Mesenchymal stem cell (in vitro differentiated cells and primary cell): ENCODE measurements around the gene CELF4.

Experiments
- DNase-seq: peaks from one replicate; pipeline ENCODE4 v3.0.0-alpha.2; 2013
- H2AFZ ChIP-seq: one replicate; pipeline ENCODE4 v1.6.1; 2013; ENCODE audit warnings: low read depth, mild to moderate bottlenecking, control low read depth, inconsistent platforms, low read length, moderate library complexity
- H2AK5ac ChIP-seq: 2 replicates; pipeline ENCODE4 v1.6.1; 2013; ENCODE audit warnings: low read length, moderate library complexity, mild to moderate bottlenecking, inconsistent platforms; ENCODE audit not compliant: severe bottlenecking
- H2BK120ac ChIP-seq: one replicate; pipeline ENCODE4 v1.6.1; 2013; ENCODE audit warnings: low read depth, mild to moderate bottlenecking, inconsistent platforms, low read length, moderate library complexity
- H2BK12ac ChIP-seq, 2 experiments: one replicate each; pipeline ENCODE4 v1.6.1; 2013; ENCODE audit warnings: inconsistent platforms in 2 of 2, low read length in 2 of 2, mild to moderate bottlenecking in 2 of 2, moderate library complexity in 2 of 2, control low read depth in 1 of 2
- H2BK15ac ChIP-seq: one replicate; pipeline ENCODE4 v1.6.1; 2013; ENCODE audit warnings: mild to moderate bottlenecking, low read depth, inconsistent platforms; ENCODE audit not compliant: poor library complexity, severe bottlenecking
- H2BK5ac ChIP-seq: 2 replicates; pipeline ENCODE4 v1.6.1; 2013; ENCODE audit warnings: low read depth, mild to moderate bottlenecking, low read length, control low read depth, inconsistent platforms; ENCODE audit not compliant: poor library complexity, severe bottlenecking
- H3K14ac ChIP-seq, 2 experiments: one replicate each; pipeline ENCODE4 v1.6.1; 2013; ENCODE audit warnings: inconsistent platforms in 2 of 2, low read length in 2 of 2, control low read depth in 1 of 2, mild to moderate bottlenecking in 1 of 2, moderate library complexity in 1 of 2
- H3K18ac ChIP-seq, 2 experiments: one replicate each; pipeline ENCODE4 v1.6.1; 2013; ENCODE audit warnings: inconsistent platforms in 2 of 2, low read length in 2 of 2, control low read depth in 1 of 2, low read depth in 1 of 2, mild to moderate bottlenecking in 1 of 2
- H3K23ac ChIP-seq, 2 experiments: one replicate each; pipeline ENCODE4 v1.6.1; 2013; ENCODE audit warnings: inconsistent platforms in 2 of 2, low read length in 2 of 2, mild to moderate bottlenecking in 2 of 2, moderate library complexity in 2 of 2, control low read depth in 1 of 2
- H3K27ac ChIP-seq: 2 replicates; pipeline ENCODE4 v1.5.1; 2013; ENCODE audit warnings: mild to moderate bottlenecking, moderate library complexity, low read length, control low read depth, inconsistent platforms; ENCODE audit not compliant: poor library complexity, severe bottlenecking
- H3K27me3 ChIP-seq, 2 experiments: 2 replicates each; pipeline versions ENCODE4 v1.6.1 to v1.7.0; 2013; ENCODE audit warnings: low read length in 2 of 2, mild to moderate bottlenecking in 2 of 2, moderate library complexity in 2 of 2, control low read depth in 1 of 2, inconsistent platforms in 1 of 2; ENCODE audit not compliant: control insufficient read depth in 1 of 2, insufficient read depth in 1 of 2
- H3K36me3 ChIP-seq, 2 experiments: 2 replicates each; pipeline versions ENCODE4 v1.6.1 to v1.7.0; 2013; ENCODE audit warnings: low read length in 2 of 2, control low read depth in 1 of 2, inconsistent platforms in 1 of 2, low read depth in 1 of 2, mild to moderate bottlenecking in 1 of 2; ENCODE audit not compliant: insufficient read depth in 2 of 2, control insufficient read depth in 1 of 2
- H3K4ac ChIP-seq, 2 experiments: one replicate each; pipeline ENCODE4 v1.6.1; 2013; ENCODE audit warnings: inconsistent platforms in 2 of 2, low read length in 2 of 2, mild to moderate bottlenecking in 2 of 2, moderate library complexity in 2 of 2, control low read depth in 1 of 2, low read depth in 1 of 2
- H3K4me1 ChIP-seq: 2 replicates; pipeline ENCODE4 v1.6.1; 2013; ENCODE audit warnings: low read depth, low read length, control low read depth; ENCODE audit not compliant: control insufficient read depth, insufficient read depth
- H3K4me2 ChIP-seq: 2 replicates; pipeline ENCODE4 v1.6.1; 2013; ENCODE audit warnings: low read length, mild to moderate bottlenecking, inconsistent platforms; ENCODE audit not compliant: poor library complexity, severe bottlenecking
- H3K4me3 ChIP-seq, 2 experiments: 2 replicates each; pipeline versions ENCODE4 v1.5.1 to v1.7.0; 2013; ENCODE audit warnings: low read length in 2 of 2, mild to moderate bottlenecking in 2 of 2, control low read depth in 1 of 2, low read depth in 1 of 2; ENCODE audit not compliant: insufficient read depth in 1 of 2
- H3K79me1 ChIP-seq: replicated peaks from 2 replicates; pipeline ENCODE4 v1.6.1; 2013; ENCODE audit warnings: mild to moderate bottlenecking, control low read depth, low read length, inconsistent platforms; ENCODE audit not compliant: poor library complexity, severe bottlenecking
- H3K9ac ChIP-seq: 2 replicates; pipeline ENCODE4 v1.7.0; 2013; ENCODE audit warnings: mild to moderate bottlenecking, low read length, moderate library complexity
- H3K9me3 ChIP-seq: 2 replicates; pipeline ENCODE4 v1.7.0; 2013; ENCODE audit warnings: mild to moderate bottlenecking, low read length; ENCODE audit not compliant: control insufficient read depth
- H4K8ac ChIP-seq: one replicate; pipeline ENCODE4 v1.6.1; 2013; ENCODE audit warnings: inconsistent platforms, mild to moderate bottlenecking, low read length, moderate library complexity
- H4K91ac ChIP-seq: one replicate; pipeline ENCODE4 v1.6.1; 2013; ENCODE audit warnings: mild to moderate bottlenecking, low read length, inconsistent platforms
- WGBS: methylation state at CpG from one replicate; pipeline ENCODE4 v1.1.7; 2013; ENCODE audit warnings: mixed read lengths; 5-methylcytosine and 5-hydroxymethylcytosine counted together

CELF4 gene

DNA sequence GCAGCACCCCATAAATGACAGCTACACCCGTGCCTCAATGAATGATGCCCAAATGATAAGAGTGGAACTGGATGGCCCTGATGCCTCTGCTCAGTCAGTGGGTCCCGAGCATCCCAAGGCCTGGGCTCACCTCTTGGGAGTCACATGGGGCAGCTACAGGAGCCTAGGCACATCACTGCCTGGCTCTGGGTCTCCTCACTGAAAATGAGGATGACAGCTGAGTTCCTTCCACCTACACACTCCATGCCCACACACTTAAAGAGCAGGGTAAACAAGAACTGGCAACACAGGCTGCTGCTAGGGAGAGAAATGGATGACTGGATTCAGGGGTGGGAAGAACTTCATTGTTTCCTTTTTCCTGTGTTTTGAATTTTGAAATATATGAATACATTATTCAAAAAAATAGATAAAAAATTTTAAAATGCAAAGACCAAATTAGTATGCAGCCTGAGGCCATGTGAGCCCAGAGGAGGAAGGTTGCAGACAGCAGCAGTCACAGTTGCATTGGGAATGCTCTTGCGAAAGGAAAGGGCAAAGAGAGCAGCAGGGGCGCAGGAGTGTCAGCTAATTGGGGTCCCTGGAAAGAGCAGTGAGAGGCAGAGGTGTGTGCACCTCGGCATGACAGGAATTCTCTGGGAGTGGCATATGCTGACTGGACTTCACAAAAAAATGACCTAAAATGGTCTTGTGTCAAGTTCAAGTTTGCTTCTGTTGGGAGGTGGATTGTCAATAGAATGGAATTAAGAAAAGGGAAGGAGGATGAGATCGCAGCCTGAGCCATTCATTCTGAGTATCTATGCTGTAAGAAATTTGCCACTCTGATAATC is 327.1 kb downstream of the CELF4 start:
- no peak overlapping the region for H4K8ac ChIP-seq
- WGBS: 78% methylated on average over 6 of the region's 6 CpGs
- H2AFZ ChIP-seq: no peak overlapping the region
- H4K91ac ChIP-seq: no peak overlapping the region
- H2BK15ac ChIP-seq: no peak overlapping the region
- no peak overlapping the region for H2BK12ac ChIP-seq
- no peak overlapping the region for H3K23ac ChIP-seq
- H3K4me2 ChIP-seq: no peak overlapping the region
- H3K27me3 ChIP-seq: peaks cover 11 to 25% of the 10 kb centered on the region in 2 experiments
- no peak overlapping the region for H3K4me3 ChIP-seq
- no peaks in the 10 kb centered on the region for H3K9me3 ChIP-seq
- no peak overlapping the region for H2AK5ac ChIP-seq
- no peaks in the 10 kb centered on the region for H3K36me3 ChIP-seq
- no peak overlapping the region for H3K4ac ChIP-seq
- H2BK120ac ChIP-seq: no peak overlapping the region
- no peak for DNase-seq
- no peak overlapping the region for H3K18ac ChIP-seq
- no peak overlapping the region for H3K14ac ChIP-seq
- H3K79me1 ChIP-seq: no peaks in the 10 kb centered on the region
- no peaks in the 10 kb centered on the region for H3K4me1 ChIP-seq
- H3K9ac ChIP-seq: no peak overlapping the region
- H3K27ac ChIP-seq: no peak overlapping the region
- no peak overlapping the region for H2BK5ac ChIP-seq

DNA sequence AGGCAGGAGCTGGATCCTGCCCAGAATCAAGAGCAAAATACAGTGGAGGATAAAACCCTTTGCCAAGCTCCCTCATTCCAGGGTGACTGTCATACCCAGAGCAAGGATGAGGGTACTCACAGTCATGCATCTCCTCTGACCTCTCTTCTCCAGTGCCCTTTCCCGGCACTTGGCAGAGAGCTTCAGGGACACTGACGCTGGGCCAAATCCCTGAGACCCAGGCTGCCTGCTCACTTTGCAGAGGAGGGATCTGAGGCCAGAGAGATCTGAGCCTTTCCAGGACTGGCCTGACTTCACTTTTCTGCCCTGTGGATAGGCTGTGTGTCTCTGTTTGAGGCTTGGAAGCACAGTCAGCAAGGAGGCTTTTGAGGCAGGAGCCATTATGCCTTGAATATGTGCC is 330.0 kb downstream of the CELF4 start:
- Histone ChIP-seq H2BK15ac (no peak overlapping the region), H3K18ac (no peak overlapping the region), H3K36me3 (no peaks in the 10 kb centered on the region), H2AK5ac (no peak overlapping the region), H3K23ac (no peak overlapping the region), H3K27me3 (no peaks in the 10 kb centered on the region), H3K4ac (no peak overlapping the region), H3K4me3 (no peak overlapping the region), H3K27ac (no peak overlapping the region), H2AFZ (no peak overlapping the region), H4K91ac (no peak overlapping the region), H3K9me3 (no peaks in the 10 kb centered on the region), H3K9ac (no peak overlapping the region), H3K4me1 (no peaks in the 10 kb centered on the region), H4K8ac (no peak overlapping the region), H2BK5ac (no peak overlapping the region), H3K4me2 (no peak overlapping the region), H3K79me1 (no peaks in the 10 kb centered on the region), H3K14ac (no peak overlapping the region), H2BK12ac (no peak overlapping the region), H2BK120ac (no peak overlapping the region)
- WGBS: 93% methylated on average over 2 of the region's 2 CpGs
- DNase-seq: no peak

DNA sequence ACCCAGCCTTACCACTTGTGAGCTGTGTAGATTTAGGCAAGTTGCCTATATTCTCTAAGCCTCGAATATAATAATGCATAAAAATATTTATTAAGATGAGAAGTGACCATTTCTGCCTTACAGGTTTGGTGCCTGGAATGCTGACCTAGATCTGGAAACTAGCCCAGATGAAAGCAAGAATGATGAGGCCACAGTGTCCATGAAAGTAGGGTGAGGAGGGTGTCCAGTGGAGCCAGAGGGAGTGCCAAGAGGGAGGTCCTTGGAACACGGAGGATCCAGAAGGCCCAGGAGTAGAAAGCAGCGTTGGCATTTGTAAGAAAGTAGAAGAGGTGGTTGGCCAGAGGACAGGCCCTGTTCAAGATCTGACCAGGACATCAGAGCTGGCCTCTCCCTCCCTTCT is 334.3 kb downstream of the CELF4 start:
- DNase-seq: no peak
- H3K27me3 ChIP-seq: no peaks in the 10 kb centered on the region
- no peak overlapping the region for H3K4me2 ChIP-seq
- H3K18ac ChIP-seq: no peak overlapping the region
- H2AFZ ChIP-seq: no peak overlapping the region
- 100% methylated on average over 2 of the region's 3 CpGs for WGBS
- no peaks in the 10 kb centered on the region for H3K36me3 ChIP-seq
- no peak overlapping the region for H2BK15ac ChIP-seq
- H2BK12ac ChIP-seq: no peak overlapping the region
- H3K27ac ChIP-seq: no peak overlapping the region
- H2AK5ac ChIP-seq: no peak overlapping the region
- no peak overlapping the region for H3K23ac ChIP-seq
- H3K9me3 ChIP-seq: no peaks in the 10 kb centered on the region
- no peak overlapping the region for H3K9ac ChIP-seq
- H3K4ac ChIP-seq: no peak overlapping the region
- no peak overlapping the region for H4K91ac ChIP-seq
- H2BK5ac ChIP-seq: no peak overlapping the region
- no peak overlapping the region for H3K4me3 ChIP-seq
- no peak overlapping the region for H2BK120ac ChIP-seq
- peak overlapping the region in 1 of 2 experiments; percentile 30 for H3K14ac ChIP-seq
- no peaks in the 10 kb centered on the region for H3K79me1 ChIP-seq
- no peak overlapping the region for H4K8ac ChIP-seq
- no peaks in the 10 kb centered on the region for H3K4me1 ChIP-seq

DNA sequence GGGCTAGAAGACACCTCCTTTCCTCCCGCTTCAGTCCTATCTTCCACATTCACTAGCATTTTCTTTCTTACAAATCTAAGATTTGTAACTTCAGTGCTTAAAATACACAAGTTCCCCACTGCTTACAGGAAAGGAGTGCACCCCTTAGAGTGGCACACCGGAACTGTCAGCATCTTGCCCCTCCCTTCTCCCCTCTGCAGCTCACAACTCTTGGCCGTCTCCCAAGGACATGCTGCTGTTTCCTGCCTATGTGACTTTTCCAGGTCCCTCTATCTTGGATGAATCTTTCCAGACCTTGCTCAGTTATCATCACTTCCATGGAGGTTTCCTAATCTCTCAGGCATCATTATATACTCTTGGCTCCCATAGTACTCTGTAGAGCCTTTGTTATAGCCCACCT is 334.8 kb downstream of the CELF4 start:
- no peak overlapping the region for H3K4ac ChIP-seq

More for the DNA sequence above, 334.8 kb downstream of the CELF4 start:
- H2AFZ ChIP-seq: no peak overlapping the region
- no peaks in the 10 kb centered on the region for H3K36me3 ChIP-seq
- no peaks in the 10 kb centered on the region for H3K27me3 ChIP-seq
- no peak overlapping the region for H4K8ac ChIP-seq
- H3K9ac ChIP-seq: no peak overlapping the region
- no peak overlapping the region for H2BK5ac ChIP-seq
- no peak overlapping the region for H3K4me3 ChIP-seq
- no peak overlapping the region for H3K14ac ChIP-seq
- H3K79me1 ChIP-seq: no peaks in the 10 kb centered on the region
- 77% methylated on average over 3 of the region's 3 CpGs for WGBS
- no peak overlapping the region for H3K4me2 ChIP-seq
- no peak overlapping the region for H2AK5ac ChIP-seq
- no peak overlapping the region for H3K23ac ChIP-seq
- H2BK15ac ChIP-seq: no peak overlapping the region
- no peaks in the 10 kb centered on the region for H3K9me3 ChIP-seq
- H3K27ac ChIP-seq: no peak overlapping the region
- no peak overlapping the region for H4K91ac ChIP-seq
- DNase-seq: no peak
- no peak overlapping the region for H2BK120ac ChIP-seq
- no peak overlapping the region for H2BK12ac ChIP-seq
- no peaks in the 10 kb centered on the region for H3K4me1 ChIP-seq
- H3K18ac ChIP-seq: no peak overlapping the region
